ENCODE results near the gene PTPRD.
A peak's percentile ranks its signal among the peaks of the same experiment; 100 is the strongest.

Gene PTPRD

GRCh38 chr9:8860086-8860485, 1752.7 kb downstream of the PTPRD start:
- no peak for DNase-seq (ENCODE audit: low spot score)
- no peak for TF ChIP-seq CTCF (IDR thresholded peaks at IDR 0.05; ENCODE audit: extremely low read depth, missing control alignments)

GRCh38 chr9:8859416-8859815, 1753.4 kb downstream of the PTPRD start:
- DNase-seq (ENCODE audit: low spot score): peak; percentile 9
- no peak for TF ChIP-seq CTCF (IDR thresholded peaks at IDR 0.05; ENCODE audit: extremely low read depth, missing control alignments)

GRCh38 chr9:8858596-8859161, 1754.1 kb downstream of the PTPRD start:
- DNase-seq (ENCODE audit: low spot score): no peak
- TF ChIP-seq CTCF (IDR thresholded peaks at IDR 0.05; ENCODE audit: extremely low read depth, missing control alignments): no peak

- TF ChIP-seq CTCF (IDR thresholded peaks at IDR 0.05; ENCODE audit: extremely low read depth, missing control alignments): no peak
- no peak for DNase-seq (ENCODE audit: low spot score)
These were observed 1754.7 kb downstream of the PTPRD start for GRCh38 chr9:8857926-8858595.

- TF ChIP-seq CTCF (IDR thresholded peaks at IDR 0.05; ENCODE audit: extremely low read depth, missing control alignments): no peak
- DNase-seq (ENCODE audit: low spot score): peak; percentile 24
These were observed 1755.5 kb downstream of the PTPRD start for GRCh38 chr9:8857068-8857925.

GRCh38 chr9:8856396-8857067, 1756.3 kb downstream of the PTPRD start:
- peak; percentile 10 for DNase-seq (ENCODE audit: low spot score)
- TF ChIP-seq CTCF (IDR thresholded peaks at IDR 0.05; ENCODE audit: extremely low read depth, missing control alignments): no peak

Measured in GM20000 (cell line).